HEK293 (cell line): ENCODE measurements around the gene ZNRF1.
A peak's percentile ranks its signal among the peaks of the same experiment; 100 is the strongest.

Experiments
- CTCF ChIA-PET: fragments of 350-600 bp; formaldehyde crosslinking; extraction: SDS; loops from one replicate; lab custom pipeline; 2021; ENCODE audit warnings: antibody characterized with exemption; lab: Yijun Ruan, JAX
- POLR2A ChIA-PET: fragments of 300-600 bp; formaldehyde crosslinking; extraction: SDS; loops from one replicate; lab custom pipeline; 2020; ENCODE audit warnings: antibody characterized with exemption, inconsistent platforms; lab: Yijun Ruan, JAX
- H3K27ac ChIP-seq: fragments of 200-500 bp; sonication (Bioruptor generic); 2 replicates; pipeline ENCODE4 v1.5.1; 2014; ENCODE audit warnings: low read depth, low read length, control low read depth, inconsistent platforms; ENCODE audit errors: extremely low read depth
- H3K36me3 ChIP-seq, 2 experiments: fragments of 200-500 bp in 1 of 2; sonication (Bioruptor generic) in 1 of 2; 1 replicate in 1 of 2; 2 replicates in 1 of 2; pipeline ENCODE4 v1.5.1; 2014 to 2017; ENCODE audit warnings: inconsistent platforms in 2 of 2, low read length in 2 of 2; ENCODE audit not compliant: control insufficient read depth in 2 of 2, insufficient read depth in 1 of 2
- H3K4me1 ChIP-seq: fragments of 200-500 bp; sonication (Bioruptor generic); 2 replicates; pipeline ENCODE4 v1.5.1; 2014; ENCODE audit warnings: mild to moderate bottlenecking, low read length, inconsistent platforms; ENCODE audit not compliant: control insufficient read depth, insufficient read depth
- H3K4me3 ChIP-seq: 2 replicates; pipeline ENCODE4 v1.5.1; 2011; ENCODE audit warnings: low read depth, mild to moderate bottlenecking, control low read depth, low read length, moderate library complexity
- H3K9me3 ChIP-seq: fragments of 200-500 bp; sonication (Bioruptor generic); 2 replicates; pipeline ENCODE4 v1.5.1; 2014; ENCODE audit warnings: low read depth, low read length, inconsistent platforms; ENCODE audit not compliant: control insufficient read depth, insufficient read depth
- HOXD13 ChIP-seq: sonication (generic); formaldehyde crosslinking; IDR thresholded peaks from 2 replicates; pipeline ENCODE4 v1.8.0; 2022; ENCODE audit warnings: missing genetic modification reagents, borderline replicate concordance
- KLF1 ChIP-seq: fragments of 450-650 bp; formaldehyde crosslinking; IDR thresholded peaks from 2 replicates; pipeline ENCODE4 v1.5.1; 2016; ENCODE audit warnings: missing biosample characterization, missing genetic modification characterization
- PRDM1 ChIP-seq: fragments of 450-650 bp; formaldehyde crosslinking; IDR thresholded peaks from 2 replicates; pipeline ENCODE4; 2016; ENCODE audit warnings: missing biosample characterization, missing genetic modification characterization
- REPIN1 ChIP-seq: fragments of 450-650 bp; formaldehyde crosslinking; IDR thresholded peaks from 2 replicates; pipeline ENCODE4 v1.5.1; 2017; ENCODE audit warnings: missing biosample characterization, missing genetic modification characterization, low read depth
- SP3 ChIP-seq: fragments of 450-650 bp; formaldehyde crosslinking; IDR thresholded peaks from 2 replicates; pipeline ENCODE4 v1.5.1; 2016; ENCODE audit warnings: missing biosample characterization, missing genetic modification characterization
- SP7 ChIP-seq: fragments of 450-650 bp; formaldehyde crosslinking; IDR thresholded peaks from 2 replicates; pipeline ENCODE4 v1.5.1; 2016; ENCODE audit warnings: missing biosample characterization, missing genetic modification characterization
- ZBTB26 ChIP-seq: fragments of 450-650 bp; formaldehyde crosslinking; optimal IDR thresholded peaks from 2 replicates; pipeline ENCODE3; 2016; ENCODE audit warnings: missing biosample characterization, mild to moderate bottlenecking, missing genetic modification characterization
- ZFP69B ChIP-seq: fragments of 450-650 bp; formaldehyde crosslinking; IDR thresholded peaks from 2 replicates; pipeline ENCODE4 v1.5.1; 2016; ENCODE audit warnings: missing biosample characterization, missing genetic modification characterization
- ZNF140 ChIP-seq: fragments of 450-650 bp; formaldehyde crosslinking; IDR thresholded peaks from 2 replicates; pipeline ENCODE4 v1.5.1; 2016; ENCODE audit warnings: missing biosample characterization, missing genetic modification characterization
- ZNF16 ChIP-seq: fragments of 450-650 bp; formaldehyde crosslinking; IDR thresholded peaks from 2 replicates; pipeline ENCODE4 v1.5.1; 2016; ENCODE audit warnings: low read depth, missing biosample characterization, missing genetic modification characterization
- ZNF19 ChIP-seq: fragments of 450-650 bp; formaldehyde crosslinking; IDR thresholded peaks from 2 replicates; pipeline ENCODE4; 2016; ENCODE audit warnings: missing biosample characterization, missing genetic modification characterization, low read depth
- ZNF311 ChIP-seq: fragments of 450-650 bp; formaldehyde crosslinking; IDR thresholded peaks from 2 replicates; pipeline ENCODE4 v1.5.1; 2017; ENCODE audit warnings: missing biosample characterization, missing genetic modification characterization, borderline replicate concordance
- ZNF473 ChIP-seq: fragments of 450-650 bp; formaldehyde crosslinking; IDR thresholded peaks from 2 replicates; pipeline ENCODE4 v1.5.1; 2017; ENCODE audit warnings: missing biosample characterization, missing genetic modification characterization
- ZNF600 ChIP-seq: fragments of 450-650 bp; formaldehyde crosslinking; IDR thresholded peaks from 2 replicates; pipeline ENCODE4 v1.5.1; 2016; ENCODE audit warnings: missing biosample characterization, missing genetic modification characterization
- ZNF76 ChIP-seq: fragments of 450-650 bp; formaldehyde crosslinking; IDR thresholded peaks from 2 replicates; pipeline ENCODE4; 2016; ENCODE audit warnings: low read depth, missing biosample characterization, missing genetic modification characterization, borderline replicate concordance
- ZNF777 ChIP-seq: fragments of 450-650 bp; formaldehyde crosslinking; IDR thresholded peaks from 2 replicates; pipeline ENCODE4 v1.5.1; 2017; ENCODE audit warnings: missing biosample characterization, missing genetic modification characterization, borderline replicate concordance
- ZNF830 ChIP-seq: fragments of 450-650 bp; IDR thresholded peaks from 2 replicates; pipeline ENCODE4 v1.5.0; 2018; ENCODE audit warnings: missing biosample characterization, missing genetic modification characterization, low read depth, mild to moderate bottlenecking, moderate library complexity
- ZSCAN16 ChIP-seq: fragments of 450-650 bp; formaldehyde crosslinking; IDR thresholded peaks from 2 replicates; pipeline ENCODE4 v1.5.1; 2016; ENCODE audit warnings: missing biosample characterization, missing genetic modification characterization
- ZSCAN5A ChIP-seq: fragments of 450-650 bp; formaldehyde crosslinking; IDR thresholded peaks from 2 replicates; pipeline ENCODE4 v1.5.1; 2016; ENCODE audit warnings: missing biosample characterization, missing genetic modification characterization
- TF ChIP-seq, protein P1 (sequence below): fragments of 450-650 bp; formaldehyde crosslinking; IDR thresholded peaks from 2 replicates; pipeline ENCODE4 v1.5.1; 2016; ENCODE audit warnings: missing biosample characterization, missing genetic modification characterization
- TF ChIP-seq, protein P2 (sequence below): IDR thresholded peaks from 2 replicates; pipeline ENCODE4 v1.6.1; 2011; ENCODE audit warnings: mild to moderate bottlenecking, low read depth, low read length, borderline replicate concordance
- TF ChIP-seq, protein P3 (sequence below): fragments of 450-650 bp; formaldehyde crosslinking; IDR thresholded peaks from 2 replicates; pipeline ENCODE4 v1.5.1; 2016; ENCODE audit warnings: missing biosample characterization, missing genetic modification characterization
- TF ChIP-seq, protein P4 (sequence below): fragments of 450-650 bp; formaldehyde crosslinking; IDR thresholded peaks from 2 replicates; pipeline ENCODE4 v1.5.1; 2016; ENCODE audit warnings: missing biosample characterization, missing genetic modification characterization

ZNRF1 gene

DNA sequence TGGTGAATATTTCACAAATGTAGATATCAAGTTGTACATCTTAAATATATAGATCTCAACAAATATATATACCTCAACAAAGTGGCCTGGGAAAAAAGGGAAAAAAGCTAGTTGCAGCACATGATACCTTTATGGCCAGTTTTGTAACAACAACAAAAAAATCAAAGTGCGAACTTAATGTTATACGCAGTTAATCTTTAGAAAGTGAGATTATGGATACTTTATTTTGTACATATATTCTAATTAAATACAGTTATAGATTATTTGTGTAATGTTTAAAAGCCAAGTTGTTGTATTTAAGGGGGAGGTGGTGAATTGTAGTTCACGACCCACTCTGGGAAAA is 149.1 kb downstream of the ZNRF1 start:
- H3K27ac ChIP-seq, result no peak overlapping the region
- POLR2A ChIA-PET, result no interaction called here
- no peak overlapping the region for H3K4me3 ChIP-seq
- CTCF ChIA-PET, result interaction anchor here (0.6 kb wide), 1 partner anchor 237 kb away, joined by 3 read pairs; no protein-coding TSS in a partner anchor
- no peaks in the 10 kb centered on the region for H3K9me3 ChIP-seq
- H3K4me1 ChIP-seq, result no peaks in the 10 kb centered on the region
- peaks cover 0 to 10% of the 10 kb centered on the region in 2 experiments; a peak in 2 of 3 replicates for H3K36me3 ChIP-seq
- peak; percentile 24; the same call in 1 of the 2 replicates for TF ChIP-seq PRDM1 (tag by site-specific recombination)
- TF ChIP-seq, protein P1, sequence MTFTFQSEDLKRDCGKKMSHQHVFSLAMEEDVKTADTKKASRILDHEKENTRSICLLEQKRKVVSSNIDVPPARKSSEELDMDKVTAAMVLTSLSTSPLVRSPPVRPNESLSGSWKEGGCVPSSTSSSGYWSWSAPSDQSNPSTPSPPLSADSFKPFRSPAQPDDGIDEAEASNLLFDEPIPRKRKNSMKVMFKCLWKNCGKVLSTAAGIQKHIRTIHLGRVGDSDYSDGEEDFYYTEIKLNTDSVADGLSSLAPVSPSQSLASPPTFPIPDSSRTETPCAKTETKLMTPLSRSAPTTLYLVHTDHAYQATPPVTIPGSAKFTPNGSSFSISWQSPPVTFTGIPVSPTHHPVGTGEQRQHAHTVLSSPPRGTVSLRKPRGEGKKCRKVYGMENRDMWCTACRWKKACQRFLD (tag by site-specific recombination), result no peak

DNA sequence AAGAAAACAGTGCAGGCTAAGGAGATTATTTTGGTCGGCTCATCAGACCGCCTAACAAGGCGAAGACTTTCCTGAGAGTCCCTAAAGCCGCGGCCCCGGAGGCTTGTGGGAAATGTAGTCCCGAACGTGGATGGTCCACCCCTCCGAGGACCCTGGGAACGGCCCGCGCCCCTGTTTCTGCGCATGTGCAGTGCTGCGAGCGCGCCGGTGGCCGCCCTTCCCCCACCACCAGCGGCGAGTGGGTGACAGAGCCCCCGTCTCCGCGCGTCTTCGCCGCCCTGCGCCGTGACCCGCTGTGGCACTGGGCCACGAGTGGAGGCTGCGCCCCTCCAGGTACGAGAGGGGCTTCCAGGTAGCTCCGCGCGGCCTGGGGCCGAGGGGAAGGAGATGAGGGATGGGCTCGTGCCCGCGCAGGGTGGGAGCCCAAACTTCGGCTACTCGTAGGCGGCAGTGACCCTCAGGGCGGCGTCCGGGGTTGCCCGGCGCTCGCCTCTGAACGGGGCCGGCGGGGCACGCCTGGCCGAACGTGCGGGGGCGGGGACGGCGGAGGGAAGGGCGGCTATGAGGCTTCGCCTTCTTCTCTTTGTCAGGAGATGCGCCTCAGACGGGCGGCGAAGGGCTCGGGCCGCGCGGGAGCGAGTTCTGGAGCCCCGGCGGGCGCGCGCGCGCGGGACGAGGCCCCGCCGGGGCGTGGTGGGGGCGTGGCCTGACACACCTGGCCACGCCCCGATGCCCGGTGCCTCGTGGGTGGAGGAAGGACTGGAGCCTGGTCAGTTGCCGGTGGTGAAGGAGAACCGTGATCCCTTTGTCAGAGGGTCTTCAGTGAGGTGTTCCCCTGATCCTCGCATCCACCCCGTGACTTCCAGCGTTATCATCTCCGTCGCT is 149.7 kb downstream of the ZNRF1 start, which contains the start of gene ZFP1:
TSS of gene ZFP1 (plus strand) at position 214 of the 885 bp plus-strand sequence. CDS start 4,428 bp downstream, outside the sequence.
- CTCF ChIA-PET, result interaction anchor here (0.6 kb wide), 1 partner anchor 237 kb away, joined by 3 read pairs; no protein-coding TSS in a partner anchor
- TF ChIP-seq REPIN1 (tag by site-specific recombination), result no peak
- TF ChIP-seq ZNF311, result no peak
- peak; percentile 80; the same call in 1 of the 2 replicates for TF ChIP-seq ZSCAN5A (tag by site-specific recombination)
- peak; percentile 59; the same call in 1 of the 2 replicates for TF ChIP-seq ZSCAN16
- no peak for TF ChIP-seq ZNF473
- TF ChIP-seq, protein P2, sequence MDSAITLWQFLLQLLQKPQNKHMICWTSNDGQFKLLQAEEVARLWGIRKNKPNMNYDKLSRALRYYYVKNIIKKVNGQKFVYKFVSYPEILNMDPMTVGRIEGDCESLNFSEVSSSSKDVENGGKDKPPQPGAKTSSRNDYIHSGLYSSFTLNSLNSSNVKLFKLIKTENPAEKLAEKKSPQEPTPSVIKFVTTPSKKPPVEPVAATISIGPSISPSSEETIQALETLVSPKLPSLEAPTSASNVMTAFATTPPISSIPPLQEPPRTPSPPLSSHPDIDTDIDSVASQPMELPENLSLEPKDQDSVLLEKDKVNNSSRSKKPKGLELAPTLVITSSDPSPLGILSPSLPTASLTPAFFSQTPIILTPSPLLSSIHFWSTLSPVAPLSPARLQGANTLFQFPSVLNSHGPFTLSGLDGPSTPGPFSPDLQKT, result no peak
- TF ChIP-seq ZNF16 (tag by site-specific recombination), result no peak
- TF ChIP-seq ZNF830, result no peak
- TF ChIP-seq ZBTB26 (tag by site-specific recombination), result peak; percentile 98
- TF ChIP-seq ZNF19 (tag by site-specific recombination), result no peak
- TF ChIP-seq SP7 (tag by site-specific recombination), result peak; percentile 86
- TF ChIP-seq KLF1 (tag by site-specific recombination), result peak; percentile 86
- peak; percentile 63 for TF ChIP-seq SP3 (tag by site-specific recombination)
- TF ChIP-seq, protein P3, sequence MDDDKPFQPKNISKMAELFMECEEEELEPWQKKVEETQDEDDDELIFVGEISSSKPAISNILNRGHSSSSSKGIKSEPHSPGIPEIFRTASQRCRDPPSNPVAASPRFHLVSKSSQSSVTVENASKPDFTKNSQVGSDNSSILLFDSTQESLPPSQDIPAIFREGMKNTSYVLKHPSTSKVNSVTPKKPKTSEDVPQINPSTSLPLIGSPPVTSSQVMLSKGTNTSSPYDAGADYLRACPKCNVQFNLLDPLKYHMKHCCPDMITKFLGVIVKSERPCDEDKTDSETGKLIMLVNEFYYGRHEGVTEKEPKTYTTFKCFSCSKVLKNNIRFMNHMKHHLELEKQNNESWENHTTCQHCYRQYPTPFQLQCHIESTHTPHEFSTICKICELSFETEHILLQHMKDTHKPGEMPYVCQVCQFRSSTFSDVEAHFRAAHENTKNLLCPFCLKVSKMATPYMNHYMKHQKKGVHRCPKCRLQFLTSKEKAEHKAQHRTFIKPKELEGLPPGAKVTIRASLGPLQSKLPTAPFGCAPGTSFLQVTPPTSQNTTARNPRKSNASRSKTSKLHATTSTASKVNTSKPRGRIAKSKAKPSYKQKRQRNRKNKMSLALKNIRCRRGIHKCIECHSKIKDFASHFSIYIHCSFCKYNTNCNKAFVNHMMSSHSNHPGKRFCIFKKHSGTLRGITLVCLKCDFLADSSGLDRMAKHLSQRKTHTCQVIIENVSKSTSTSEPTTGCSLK, result no peak
- TF ChIP-seq ZFP69B (tag by site-specific recombination), result no peak
- no peak for TF ChIP-seq HOXD13 (CRISPR knock-in tag)
- TF ChIP-seq, protein P4, sequence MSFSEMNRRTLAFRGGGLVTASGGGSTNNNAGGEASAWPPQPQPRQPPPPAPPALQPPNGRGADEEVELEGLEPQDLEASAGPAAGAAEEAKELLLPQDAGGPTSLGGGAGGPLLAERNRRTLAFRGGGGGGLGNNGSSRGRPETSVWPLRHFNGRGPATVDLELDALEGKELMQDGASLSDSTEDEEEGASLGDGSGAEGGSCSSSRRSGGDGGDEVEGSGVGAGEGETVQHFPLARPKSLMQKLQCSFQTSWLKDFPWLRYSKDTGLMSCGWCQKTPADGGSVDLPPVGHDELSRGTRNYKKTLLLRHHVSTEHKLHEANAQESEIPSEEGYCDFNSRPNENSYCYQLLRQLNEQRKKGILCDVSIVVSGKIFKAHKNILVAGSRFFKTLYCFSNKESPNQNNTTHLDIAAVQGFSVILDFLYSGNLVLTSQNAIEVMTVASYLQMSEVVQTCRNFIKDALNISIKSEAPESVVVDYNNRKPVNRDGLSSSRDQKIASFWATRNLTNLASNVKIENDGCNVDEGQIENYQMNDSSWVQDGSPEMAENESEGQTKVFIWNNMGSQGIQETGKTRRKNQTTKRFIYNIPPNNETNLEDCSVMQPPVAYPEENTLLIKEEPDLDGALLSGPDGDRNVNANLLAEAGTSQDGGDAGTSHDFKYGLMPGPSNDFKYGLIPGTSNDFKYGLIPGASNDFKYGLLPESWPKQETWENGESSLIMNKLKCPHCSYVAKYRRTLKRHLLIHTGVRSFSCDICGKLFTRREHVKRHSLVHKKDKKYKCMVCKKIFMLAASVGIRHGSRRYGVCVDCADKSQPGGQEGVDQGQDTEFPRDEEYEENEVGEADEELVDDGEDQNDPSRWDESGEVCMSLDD (tag by site-specific recombination), result peak; percentile 62
- peak; percentile 68; the same call in 1 of the 2 replicates for TF ChIP-seq ZNF777
- no peak for TF ChIP-seq ZNF600 (tag by site-specific recombination)
- no peak for TF ChIP-seq ZNF140 (tag by site-specific recombination)
- TF ChIP-seq ZNF76, result peak; percentile 95
- TF ChIP-seq PRDM1 (tag by site-specific recombination), result no peak

More for the DNA sequence above, 149.7 kb downstream of the ZNRF1 start, which contains the start of gene ZFP1:
- POLR2A ChIA-PET, result no interaction called here
- Histone ChIP-seq H3K4me3 (peak within 1 kb of the TSS; percentile 99), H3K27ac (peak within 1 kb of the TSS; percentile 91), H3K4me1 (no peaks in the 10 kb centered on the region), H3K36me3 (peaks cover 0 to 16% of the 10 kb centered on the region in 2 experiments; a peak in 2 of 3 replicates), H3K9me3 (no peaks in the 10 kb centered on the region)
